SK-N-SH (cell line): ENCODE data around the gene FMN2. TPM values are rescaled to one million over a fixed set of nuclear protein-coding genes. Genes with fewer than 3 reads are reported as not detected.

Source experiments
- CTCF ChIA-PET: fragments of 300-600, 350-600 bp; formaldehyde crosslinking; extraction: SDS; loops from one replicate; lab custom pipeline; 2021; lab: Yijun Ruan, JAX
- POLR2A ChIA-PET: fragments of 350-600 bp; sonication (Branson Sonifier 250); formaldehyde crosslinking; extraction: SDS; loops from one replicate; lab custom pipeline; 2020; ENCODE audit warnings: antibody characterized with exemption, inconsistent platforms; lab: Yijun Ruan, JAX
- DNase-seq: peaks from one replicate; pipeline ENCODE4 v3.0.0; 2012
- H2AFZ ChIP-seq: fragments of 200-600 bp; sonication (generic); 2 replicates; pipeline ENCODE4 v1.8.1; 2016; ENCODE audit warnings: antibody characterized with exemption, mild to moderate bottlenecking, low read depth
- H3F3A ChIP-seq: fragments of 200-600 bp; sonication (generic); replicated peaks from 2 replicates; pipeline ENCODE3; 2016; ENCODE audit warnings: antibody characterized with exemption, mild to moderate bottlenecking; ENCODE audit not compliant: insufficient read depth
- H3K27ac ChIP-seq, 2 experiments: fragments of 200-500 bp in 1 of 2; fragments of 200-600 bp in 1 of 2; sonication (Bioruptor generic) in 1 of 2; sonication (generic), shearing (Covaris generic) in 1 of 2; 2 replicates each; pipeline versions ENCODE4 v1.5.1 to v1.6.1; 2014 to 2016; ENCODE audit warnings: low read depth in 2 of 2, inconsistent platforms in 1 of 2, low read length in 1 of 2, mild to moderate bottlenecking in 1 of 2, mixed read lengths in 1 of 2
- H3K27me3 ChIP-seq: fragments of 200-600 bp; sonication (generic), shearing (Covaris generic); 2 replicates; pipeline ENCODE4 v1.6.1; 2016; ENCODE audit warnings: mixed run types; ENCODE audit not compliant: insufficient read depth
- H3K36me3 ChIP-seq, 2 experiments: fragments of 200-500 bp in 1 of 2; fragments of 200-600 bp in 1 of 2; sonication (Bioruptor generic) in 1 of 2; sonication (generic) in 1 of 2; replicated peaks in 1 of 2; 2 replicates each; pipeline versions ENCODE3 to v1.5.1; 2014 to 2016; ENCODE audit warnings: low read length in 1 of 2, mild to moderate bottlenecking in 1 of 2; ENCODE audit not compliant: insufficient read depth in 2 of 2, control insufficient read depth in 1 of 2
- H3K4me1 ChIP-seq, 2 experiments: fragments of 200-500 bp in 1 of 2; fragments of 200-600 bp in 1 of 2; sonication (Bioruptor generic) in 1 of 2; sonication (generic), shearing (Covaris generic) in 1 of 2; 2 replicates each; pipeline versions ENCODE4 v1.5.1 to v1.6.1; 2014 to 2016; ENCODE audit warnings: low read depth in 1 of 2, low read length in 1 of 2, mixed run types in 1 of 2; ENCODE audit not compliant: insufficient read depth in 2 of 2, control insufficient read depth in 1 of 2
- H3K4me2 ChIP-seq: fragments of 200-600 bp; sonication (generic), shearing (Covaris generic); 2 replicates; pipeline ENCODE4 v1.6.1; 2017; ENCODE audit warnings: mixed run types
- H3K4me3 ChIP-seq, 2 experiments: fragments of 200-500 bp in 1 of 2; fragments of 200-600 bp in 1 of 2; sonication (Bioruptor generic) in 1 of 2; sonication (generic), shearing (Covaris generic) in 1 of 2; 2 replicates each; pipeline versions ENCODE4 v1.5.1 to v1.8.1; 2014 to 2016; ENCODE audit warnings: low read depth in 2 of 2, inconsistent platforms in 1 of 2, low read length in 1 of 2, mild to moderate bottlenecking in 1 of 2, mixed read lengths in 1 of 2, moderate library complexity in 1 of 2
- H3K79me2 ChIP-seq: fragments of 200-600 bp; sonication (generic); 2 replicates; pipeline ENCODE4 v1.8.1; 2017; ENCODE audit warnings: mild to moderate bottlenecking; ENCODE audit not compliant: insufficient read depth
- H3K9ac ChIP-seq: fragments of 200-600 bp; sonication (generic); 2 replicates; pipeline ENCODE4 v1.6.1; 2017; ENCODE audit warnings: mixed run types
- H3K9me2 ChIP-seq: fragments of 200-600 bp; sonication (generic); 2 replicates; pipeline ENCODE4 v1.6.1; 2017; ENCODE audit warnings: mixed run types
- H3K9me3 ChIP-seq: fragments of 200-600 bp; sonication (generic); 2 replicates; pipeline ENCODE4 v1.6.1; 2017; ENCODE audit warnings: mixed run types, mild to moderate bottlenecking, moderate library complexity
- H4K20me1 ChIP-seq: fragments of 200-600 bp; sonication (generic); 2 replicates; pipeline ENCODE4 v1.6.1; 2017; ENCODE audit warnings: mild to moderate bottlenecking, mixed run types; ENCODE audit not compliant: insufficient read depth
- CTCF ChIP-seq: fragments of 200-600 bp; sonication (generic); IDR thresholded peaks from 2 replicates; pipeline ENCODE4 v1.6.1; 2017; ENCODE audit warnings: antibody characterized with exemption, mild to moderate bottlenecking, moderate library complexity
- EP300 ChIP-seq, 2 experiments: IDR thresholded peaks; 2 replicates each; pipeline versions ENCODE4 v1.4.0 to v1.6.1; 2012; ENCODE audit warnings: borderline replicate concordance in 1 of 2, low read depth in 1 of 2, low read length in 1 of 2
- EZH2phosphoT487 ChIP-seq: fragments of 200-600 bp; sonication (generic); IDR thresholded peaks from 2 replicates; pipeline ENCODE4 v1.6.1; 2017; ENCODE audit warnings: low read depth, mixed run types, mild to moderate bottlenecking, antibody characterized with exemption, moderate library complexity, borderline replicate concordance
- GABPA ChIP-seq: IDR thresholded peaks from 2 replicates; pipeline ENCODE4 v1.4.0; 2012; ENCODE audit warnings: low read depth, mild to moderate bottlenecking
- MEF2A ChIP-seq: IDR thresholded peaks from 2 replicates; pipeline ENCODE4 v1.4.0; 2012; ENCODE audit warnings: low read depth, borderline replicate concordance
- MXI1 ChIP-seq: IDR thresholded peaks from 2 replicates; pipeline ENCODE4 v1.6.1; 2012; ENCODE audit warnings: mild to moderate bottlenecking, low read depth, low read length, improper control_type of control experiment
- NRF1 ChIP-seq: IDR thresholded peaks from 2 replicates; pipeline ENCODE4 v1.6.1; 2012; ENCODE audit warnings: low read depth, mild to moderate bottlenecking, low read length
- PBX3 ChIP-seq: IDR thresholded peaks from 2 replicates; pipeline ENCODE4; 2012
- RAD21 ChIP-seq: IDR thresholded peaks from 2 replicates; pipeline ENCODE4 v1.6.1; 2012; ENCODE audit warnings: mild to moderate bottlenecking, low read length
- RCOR1 ChIP-seq: fragments of 150-350 bp; IDR thresholded peaks from 2 replicates; pipeline ENCODE4 v1.6.1; 2017; ENCODE audit warnings: antibody characterized with exemption, low read length
- REST ChIP-seq: IDR thresholded peaks from 2 replicates; pipeline ENCODE4 v1.6.1; 2012; ENCODE audit warnings: mild to moderate bottlenecking, low read depth, low read length, moderate library complexity
- RFX5 ChIP-seq: IDR thresholded peaks from 2 replicates; pipeline ENCODE4 v1.6.1; 2012; ENCODE audit warnings: mild to moderate bottlenecking, improper control_type of control experiment, low read length
- SIN3A ChIP-seq: IDR thresholded peaks from 2 replicates; pipeline ENCODE4 v1.6.1; 2012; ENCODE audit warnings: low read depth, mild to moderate bottlenecking, low read length, moderate library complexity, borderline replicate concordance
- SMC3 ChIP-seq: IDR thresholded peaks from 2 replicates; pipeline ENCODE4 v1.6.1; 2012; ENCODE audit warnings: low read depth, low read length, improper control_type of control experiment
- TCF12 ChIP-seq: IDR thresholded peaks from 2 replicates; pipeline ENCODE4 v1.4.0; 2012
- TEAD4 ChIP-seq: IDR thresholded peaks from 2 replicates; pipeline ENCODE4 v1.4.0; 2012; ENCODE audit warnings: mild to moderate bottlenecking, borderline replicate concordance; ENCODE audit not compliant: insufficient read depth
- USF2 ChIP-seq: fragments of 150-350 bp; IDR thresholded peaks from 2 replicates; pipeline ENCODE4 v1.6.1; 2017; ENCODE audit warnings: antibody characterized with exemption, low read length, low read depth, borderline replicate concordance
- ZBTB33 ChIP-seq: IDR thresholded peaks from 2 replicates; pipeline ENCODE4 v1.4.0; 2012; ENCODE audit warnings: low read depth, borderline replicate concordance
- WGBS: methylation state at CpG from one replicate; pipeline ENCODE4 v1.1.6; 2017; ENCODE audit warnings: low lambda C conversion rate; 5-methylcytosine and 5-hydroxymethylcytosine counted together
- polyA plus RNA-seq, 3 experiments: library from polyadenylated mRNA; depleted of rRNA; stranded (reverse); fragments of >200 nt; gene quantifications; 2 replicates each; pipeline ENCODE4 v1.2.3, GENCODE V29; 2012
- TF ChIP-seq, protein P1 (sequence below): IDR thresholded peaks from 2 replicates; pipeline ENCODE4 v1.4.0; 2012; ENCODE audit warnings: low read depth, borderline replicate concordance

The FMN2 gene
- polyA plus RNA-seq, 1 of the 3 experiments (the other 2 are of a cell fraction) = 7.2 TPM

GRCh38 chr1:240046000-240046399 lies 45.7 kb upstream of the FMN2 start:
- ChIA-PET CTCF (interaction anchor here (1.0 to 1.2 kb wide), 2 partner anchors 10 to 143 kb away, joined by 3 read pairs; no protein-coding TSS in a partner anchor), POLR2A (no interaction called here)
- H3K27ac ChIP-seq = no peak overlapping the region
- H3K4me2 ChIP-seq = no peak overlapping the region
- no peak for DNase-seq
- H2AFZ ChIP-seq = no peak overlapping the region
- H3K9me3 ChIP-seq = no peaks in the 10 kb centered on the region
- H3K4me1 ChIP-seq = no peaks in the 10 kb centered on the region
- no peaks in the 10 kb centered on the region for H3K9me2 ChIP-seq
- WGBS = 88% methylated on average over 8 of the region's 8 CpGs
- no peak overlapping the region for H3K4me3 ChIP-seq
- H3K79me2 ChIP-seq = no peaks in the 10 kb centered on the region
- TF ChIP-seq MEF2A (no peak), EP300 (IDR thresholded peaks at IDR 0.05; ENCODE audit: borderline replicate concordance in 1 of 2, low read depth in 1 of 2, low read length in 1 of 2) (no peak), TEAD4 (no peak), PBX3 (no peak), NRF1 (no peak), RAD21 (no peak), USF2 (no peak), SIN3A (no peak), REST (no peak), GABPA (no peak), RCOR1 (no peak), MXI1 (no peak), ZBTB33 (no peak), TCF12 (no peak), EZH2phosphoT487 (no peak), CTCF (no peak), RFX5 (no peak), SMC3 (no peak)
- TF ChIP-seq, protein P1, sequence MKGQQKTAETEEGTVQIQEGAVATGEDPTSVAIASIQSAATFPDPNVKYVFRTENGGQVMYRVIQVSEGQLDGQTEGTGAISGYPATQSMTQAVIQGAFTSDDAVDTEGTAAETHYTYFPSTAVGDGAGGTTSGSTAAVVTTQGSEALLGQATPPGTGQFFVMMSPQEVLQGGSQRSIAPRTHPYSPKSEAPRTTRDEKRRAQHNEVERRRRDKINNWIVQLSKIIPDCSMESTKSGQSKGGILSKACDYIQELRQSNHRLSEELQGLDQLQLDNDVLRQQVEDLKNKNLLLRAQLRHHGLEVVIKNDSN = no peak
- H3K36me3 ChIP-seq = no peaks in the 10 kb centered on the region
- no peaks in the 10 kb centered on the region for H3K27me3 ChIP-seq
- no peak overlapping the region for H3K9ac ChIP-seq
- H4K20me1 ChIP-seq = no peaks in the 10 kb centered on the region
- no peaks in the 10 kb centered on the region for H3F3A ChIP-seq
